SK-N-MC (cell line): ENCODE data around the gene ST8SIA5.

Source experiments
- EZH2 ChIP-seq: fragments of 200-600 bp; sonication (generic); IDR thresholded peaks from one replicate; pipeline ENCODE4 v1.6.1; 2017; ENCODE audit warnings: antibody characterized with exemption
- POLR2AphosphoS5 ChIP-seq: IDR thresholded peaks from 2 replicates; pipeline ENCODE4 v1.6.1; 2012; ENCODE audit warnings: mild to moderate bottlenecking, low read depth, low read length, borderline replicate concordance

DNA sequence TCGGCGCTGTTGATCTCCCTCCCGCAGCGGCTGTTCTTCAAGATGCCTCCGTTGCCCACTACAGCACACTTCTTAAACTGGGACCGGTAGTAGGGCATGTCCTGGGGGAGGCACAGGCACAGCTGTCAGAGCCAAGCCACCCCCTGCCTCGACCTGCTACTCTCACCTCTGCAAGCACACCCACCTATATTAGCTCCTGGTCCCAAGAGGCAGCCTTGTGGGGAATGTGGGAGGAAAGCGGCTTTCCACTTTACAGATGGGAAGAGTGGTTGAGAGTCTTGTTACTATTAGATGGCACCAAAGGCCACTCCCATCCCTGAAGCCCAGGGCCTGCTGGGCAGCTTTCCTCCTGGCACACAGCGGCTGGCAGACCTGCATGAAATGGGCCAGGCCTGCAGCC, 70.7 kb downstream of the ST8SIA5 start:
- TF ChIP-seq POLR2AphosphoS5 = no peak
- TF ChIP-seq EZH2 = no peak
